Smooth muscle cell (in vitro differentiated cells): ENCODE results near the gene TWIST2. TPM values are rescaled to one million over a fixed set of nuclear protein-coding genes. Genes with fewer than 3 reads are reported as not detected.

Source experiments
- DNase-seq: peaks from one replicate; lab custom pipeline; 2025; ENCODE audit not compliant: unreplicated experiment; lab: John Stamatoyannopoulos, UW
- H2AFZ ChIP-seq: fragments of 200-600 bp; sonication (generic); 2 replicates; pipeline ENCODE4 v1.6.0; 2016; ENCODE audit warnings: antibody characterized with exemption, low read depth, mild to moderate bottlenecking
- H3F3A ChIP-seq: fragments of 200-600 bp; sonication (generic); 2 replicates; pipeline ENCODE4 v1.6.0; 2017; ENCODE audit warnings: antibody characterized with exemption, low read depth
- H3K27ac ChIP-seq: fragments of 200-600 bp; sonication (generic); 2 replicates; pipeline ENCODE4 v1.5.1; 2016; ENCODE audit warnings: low read depth, mild to moderate bottlenecking
- H3K27me3 ChIP-seq: fragments of 200-600 bp; sonication (generic); 2 replicates; pipeline ENCODE4 v1.6.1; 2016; ENCODE audit warnings: low read depth, mild to moderate bottlenecking
- H3K36me3 ChIP-seq: fragments of 200-600 bp; sonication (generic); 2 replicates; pipeline ENCODE4 v1.5.1; 2016; ENCODE audit warnings: low read depth
- H3K4me1 ChIP-seq: fragments of 200-600 bp; sonication (generic); 2 replicates; pipeline ENCODE4 v1.5.1; 2016; ENCODE audit warnings: low read depth
- H3K4me2 ChIP-seq: fragments of 200-600 bp; sonication (generic); 2 replicates; pipeline ENCODE4 v1.6.0; 2016; ENCODE audit warnings: mild to moderate bottlenecking
- H3K4me3 ChIP-seq: fragments of 200-600 bp; sonication (generic); 2 replicates; pipeline ENCODE4 v1.5.1; 2016; ENCODE audit warnings: mild to moderate bottlenecking
- H3K79me2 ChIP-seq: fragments of 200-600 bp; sonication (generic); 2 replicates; pipeline ENCODE4 v1.6.0; 2016; ENCODE audit warnings: low read depth, mild to moderate bottlenecking
- H3K9ac ChIP-seq: fragments of 200-600 bp; sonication (generic); 2 replicates; pipeline ENCODE4 v1.6.0; 2016; ENCODE audit warnings: low read depth
- H3K9me3 ChIP-seq: fragments of 200-600 bp; sonication (generic); replicated peaks from 2 replicates; pipeline ENCODE4 v1.5.1; 2016; ENCODE audit warnings: low read depth
- H4K20me1 ChIP-seq: fragments of 200-600 bp; sonication (generic); 2 replicates; pipeline ENCODE4 v1.6.0; 2016; ENCODE audit warnings: low read depth
- WGBS: methylation state at CpG from one replicate; pipeline ENCODE4 v1.1.7; 2016; ENCODE audit warnings: low lambda C conversion rate; 5-methylcytosine and 5-hydroxymethylcytosine counted together
- polyA plus RNA-seq: library from polyadenylated mRNA; unstranded; fragments of >200 nt; fragmentation: Nextera tagmentation; extraction: Ambion mirVana; gene quantifications from 2 replicates; pipeline ENCODE4 v1.2.1, GENCODE V29; 2016
- total RNA-seq: library from RNA; depleted of rRNA; stranded (reverse); fragments of >200 nt; gene quantifications from 2 replicates; pipeline ENCODE4 v1.2.3, GENCODE V29; 2014
- TF ChIP-seq, protein P1 (sequence below): fragments of 200-600 bp; sonication (generic); IDR thresholded peaks from 2 replicates; pipeline ENCODE4 v1.5.1; 2017; ENCODE audit warnings: borderline replicate concordance, mild to moderate bottlenecking, antibody characterized with exemption; ENCODE audit not compliant: insufficient read depth, poor library complexity, severe bottlenecking

Gene TWIST2
- total and polyA plus RNA-seq, 2 experiments from 2014 or later, result 1.0 to 2.4 TPM

DNA sequence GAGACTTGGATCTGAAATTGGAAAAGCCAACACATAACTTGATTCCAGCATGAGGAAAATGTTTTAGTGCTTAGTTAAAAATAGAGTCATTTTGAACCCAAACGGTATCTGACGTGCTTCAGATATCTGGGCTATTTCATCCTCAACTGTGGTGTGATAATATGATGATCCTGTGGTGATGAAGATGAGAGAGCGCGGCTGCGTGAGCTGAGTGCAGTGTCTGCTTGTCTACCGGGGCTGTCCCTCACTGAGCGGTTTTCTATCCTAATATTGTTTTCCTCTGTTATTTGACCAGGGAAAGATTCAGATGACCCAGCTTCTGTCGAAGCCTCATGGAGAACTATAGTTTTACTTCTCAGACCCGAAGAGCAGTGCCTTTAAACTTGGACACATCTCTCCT lies 5.8 kb downstream of the TWIST2 start:
- Histone ChIP-seq H3K4me1 (no peaks in the 10 kb centered on the region), H3K27ac (no peak overlapping the region), H3K9me3 (no peaks in the 10 kb centered on the region), H3K79me2 (no peaks in the 10 kb centered on the region), H3F3A (no peaks in the 10 kb centered on the region), H3K27me3 (peaks cover 35% of the 10 kb centered on the region), H3K36me3 (no peaks in the 10 kb centered on the region), H3K4me2 (no peak overlapping the region), H3K4me3 (no peak overlapping the region), H3K9ac (no peak overlapping the region), H2AFZ (no peak overlapping the region), H4K20me1 (no peaks in the 10 kb centered on the region)
- 68% methylated on average over 9 of the region's 9 CpGs for WGBS
- no peak for DNase-seq
- TF ChIP-seq, protein P1, sequence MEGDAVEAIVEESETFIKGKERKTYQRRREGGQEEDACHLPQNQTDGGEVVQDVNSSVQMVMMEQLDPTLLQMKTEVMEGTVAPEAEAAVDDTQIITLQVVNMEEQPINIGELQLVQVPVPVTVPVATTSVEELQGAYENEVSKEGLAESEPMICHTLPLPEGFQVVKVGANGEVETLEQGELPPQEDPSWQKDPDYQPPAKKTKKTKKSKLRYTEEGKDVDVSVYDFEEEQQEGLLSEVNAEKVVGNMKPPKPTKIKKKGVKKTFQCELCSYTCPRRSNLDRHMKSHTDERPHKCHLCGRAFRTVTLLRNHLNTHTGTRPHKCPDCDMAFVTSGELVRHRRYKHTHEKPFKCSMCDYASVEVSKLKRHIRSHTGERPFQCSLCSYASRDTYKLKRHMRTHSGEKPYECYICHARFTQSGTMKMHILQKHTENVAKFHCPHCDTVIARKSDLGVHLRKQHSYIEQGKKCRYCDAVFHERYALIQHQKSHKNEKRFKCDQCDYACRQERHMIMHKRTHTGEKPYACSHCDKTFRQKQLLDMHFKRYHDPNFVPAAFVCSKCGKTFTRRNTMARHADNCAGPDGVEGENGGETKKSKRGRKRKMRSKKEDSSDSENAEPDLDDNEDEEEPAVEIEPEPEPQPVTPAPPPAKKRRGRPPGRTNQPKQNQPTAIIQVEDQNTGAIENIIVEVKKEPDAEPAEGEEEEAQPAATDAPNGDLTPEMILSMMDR, result no peak

DNA sequence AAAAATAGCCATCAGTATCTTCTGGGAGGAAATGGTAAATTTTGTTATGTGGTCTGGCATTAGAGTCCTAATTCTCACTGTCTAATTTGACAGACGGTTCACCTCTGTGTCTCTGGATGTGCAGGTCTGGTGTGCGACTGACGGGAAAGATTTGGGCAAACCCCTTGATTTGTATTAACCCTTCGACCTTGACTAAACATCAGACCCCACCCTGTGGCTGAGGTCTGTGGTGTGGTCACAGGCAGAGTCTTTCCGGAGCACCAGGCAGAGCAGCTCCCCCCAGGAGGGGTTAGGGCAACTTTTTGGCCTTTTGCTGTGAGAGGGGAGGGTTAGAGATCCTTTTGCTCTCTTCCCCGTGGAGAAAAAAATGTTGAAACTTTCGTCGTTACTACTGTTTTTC lies 6.4 kb downstream of the TWIST2 start:
- Histone ChIP-seq H3K9me3 (no peaks in the 10 kb centered on the region), H2AFZ (no peak overlapping the region), H3K27ac (no peak overlapping the region), H4K20me1 (no peaks in the 10 kb centered on the region), H3K9ac (no peak overlapping the region), H3K4me2 (no peak overlapping the region), H3K79me2 (no peaks in the 10 kb centered on the region), H3K36me3 (no peaks in the 10 kb centered on the region), H3F3A (no peaks in the 10 kb centered on the region), H3K4me3 (no peak overlapping the region), H3K4me1 (no peaks in the 10 kb centered on the region), H3K27me3 (peaks cover 29% of the 10 kb centered on the region)
- WGBS, result 82% methylated on average over 8 of the region's 8 CpGs
- DNase-seq, result no peak
- TF ChIP-seq, protein P1, result no peak

DNA sequence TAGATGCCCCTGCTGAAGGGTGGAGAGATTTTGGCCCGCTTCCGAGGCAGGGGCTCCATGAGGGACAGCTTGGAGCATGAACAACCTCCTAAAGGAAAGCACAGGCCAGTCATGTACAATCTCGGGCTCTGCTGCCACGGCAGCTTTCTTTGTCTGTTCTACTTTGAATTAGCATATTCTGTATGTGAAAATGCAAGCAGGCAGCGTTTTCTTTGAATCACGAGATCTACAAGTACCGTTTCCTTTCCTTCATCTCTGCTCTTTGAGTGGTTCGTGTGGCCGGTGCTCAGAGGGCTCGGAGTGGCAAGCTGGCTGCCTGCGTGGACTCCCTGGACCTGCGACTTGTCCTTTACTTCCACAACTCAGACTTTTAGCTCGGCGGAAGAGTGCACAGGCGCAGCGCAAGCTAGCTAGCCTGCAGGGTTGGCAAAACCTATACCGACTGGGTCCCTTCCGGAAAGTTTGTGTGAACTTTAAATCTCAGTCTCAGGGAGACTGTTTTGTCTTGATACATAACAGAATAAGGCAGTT lies 6.9 kb downstream of the TWIST2 start:
- DNase-seq, result no peak
- H3K4me2 ChIP-seq, result no peak overlapping the region

More for the DNA sequence above, 6.9 kb downstream of the TWIST2 start:
- Histone ChIP-seq H2AFZ (no peak overlapping the region), H3K79me2 (no peaks in the 10 kb centered on the region), H3K27ac (no peak overlapping the region), H3K4me1 (no peaks in the 10 kb centered on the region), H3K36me3 (no peaks in the 10 kb centered on the region), H4K20me1 (no peaks in the 10 kb centered on the region), H3F3A (no peaks in the 10 kb centered on the region), H3K4me3 (no peak overlapping the region), H3K9ac (no peak overlapping the region), H3K27me3 (peaks cover 24% of the 10 kb centered on the region), H3K9me3 (no peaks in the 10 kb centered on the region)
- 87% methylated on average over 18 of the region's 18 CpGs for WGBS
- TF ChIP-seq, protein P1, result no peak
